ENCODE data around the gene FMO2.

The FMO2 gene

DNA sequence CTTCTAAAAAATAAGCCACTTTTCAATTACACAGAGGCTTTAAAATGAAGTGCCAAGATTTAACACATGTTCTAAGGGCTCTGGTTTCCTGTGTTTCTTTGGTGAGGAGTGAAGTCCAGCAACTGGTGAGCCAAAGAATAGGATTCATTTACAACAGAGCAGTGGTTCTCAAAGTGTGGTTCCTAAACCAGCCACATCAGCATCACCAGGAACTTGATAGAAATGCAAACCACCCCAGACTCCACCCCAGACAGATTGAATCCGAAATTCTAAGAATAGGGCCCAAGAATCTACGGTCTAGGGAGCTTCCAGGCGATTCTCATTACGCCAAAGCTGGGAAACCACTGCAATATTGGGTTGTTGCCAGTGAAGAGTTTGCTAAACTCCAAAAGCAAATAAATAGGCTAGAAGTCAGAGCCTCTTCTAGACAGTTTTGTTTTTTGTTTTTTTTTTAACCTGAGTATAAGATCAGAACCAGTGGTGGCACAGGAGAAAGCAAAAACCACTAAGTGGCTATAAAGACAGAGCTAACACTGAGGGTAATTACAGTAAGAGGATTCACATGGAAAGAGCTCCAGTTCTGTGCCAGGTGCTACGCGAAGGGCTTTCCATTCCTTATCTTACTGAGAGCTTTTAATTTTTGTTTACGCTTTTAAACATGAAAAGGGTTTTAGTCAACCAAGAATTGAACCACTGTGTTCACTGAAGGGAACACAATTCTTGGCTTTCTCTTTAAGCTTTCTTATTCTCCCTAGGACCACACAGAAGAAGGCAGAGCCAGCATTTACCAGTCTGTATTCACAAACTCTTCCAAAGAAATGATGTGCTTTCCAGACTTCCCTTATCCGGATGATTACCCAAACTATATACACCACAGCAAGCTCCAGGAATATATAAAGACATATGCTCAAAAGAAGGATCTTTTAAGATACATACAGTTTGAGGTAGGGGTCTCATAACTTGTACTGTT lies 42.4 kb upstream of the FMO2 start:
- no peak for TF ChIP-seq ZFX (IDR thresholded peaks at IDR 0.05)
- TF ChIP-seq, protein P1, sequence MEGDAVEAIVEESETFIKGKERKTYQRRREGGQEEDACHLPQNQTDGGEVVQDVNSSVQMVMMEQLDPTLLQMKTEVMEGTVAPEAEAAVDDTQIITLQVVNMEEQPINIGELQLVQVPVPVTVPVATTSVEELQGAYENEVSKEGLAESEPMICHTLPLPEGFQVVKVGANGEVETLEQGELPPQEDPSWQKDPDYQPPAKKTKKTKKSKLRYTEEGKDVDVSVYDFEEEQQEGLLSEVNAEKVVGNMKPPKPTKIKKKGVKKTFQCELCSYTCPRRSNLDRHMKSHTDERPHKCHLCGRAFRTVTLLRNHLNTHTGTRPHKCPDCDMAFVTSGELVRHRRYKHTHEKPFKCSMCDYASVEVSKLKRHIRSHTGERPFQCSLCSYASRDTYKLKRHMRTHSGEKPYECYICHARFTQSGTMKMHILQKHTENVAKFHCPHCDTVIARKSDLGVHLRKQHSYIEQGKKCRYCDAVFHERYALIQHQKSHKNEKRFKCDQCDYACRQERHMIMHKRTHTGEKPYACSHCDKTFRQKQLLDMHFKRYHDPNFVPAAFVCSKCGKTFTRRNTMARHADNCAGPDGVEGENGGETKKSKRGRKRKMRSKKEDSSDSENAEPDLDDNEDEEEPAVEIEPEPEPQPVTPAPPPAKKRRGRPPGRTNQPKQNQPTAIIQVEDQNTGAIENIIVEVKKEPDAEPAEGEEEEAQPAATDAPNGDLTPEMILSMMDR (conservative IDR thresholded peaks at IDR 0.05): no peak
- peak overlapping the region; percentile 52; the same call in 1 of the 2 replicates for H3K27ac ChIP-seq

DNA sequence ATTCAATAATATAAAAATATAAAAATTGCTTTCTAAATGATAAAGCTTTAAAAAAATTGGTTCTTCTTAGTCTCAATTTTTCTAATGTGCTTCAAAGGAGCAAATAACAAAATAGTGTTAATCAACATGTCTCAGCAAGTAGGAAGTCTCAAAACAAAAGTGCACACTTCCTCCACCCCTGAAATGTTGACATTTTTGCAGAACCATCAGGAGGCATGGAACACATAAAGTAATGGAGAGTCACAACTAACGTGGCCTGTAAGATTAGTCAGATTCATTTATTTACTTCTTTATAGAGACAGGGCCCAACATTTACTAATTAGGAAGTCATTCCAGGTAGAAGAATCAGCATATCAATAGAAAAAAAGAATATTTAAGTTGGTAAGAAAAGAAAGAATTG lies 34.9 kb upstream of the FMO2 start:
- no peak overlapping the region for H3K27ac ChIP-seq
- no peak for TF ChIP-seq ZFX (IDR thresholded peaks at IDR 0.05)
- TF ChIP-seq, protein P1 (conservative IDR thresholded peaks at IDR 0.05): no peak

DNA sequence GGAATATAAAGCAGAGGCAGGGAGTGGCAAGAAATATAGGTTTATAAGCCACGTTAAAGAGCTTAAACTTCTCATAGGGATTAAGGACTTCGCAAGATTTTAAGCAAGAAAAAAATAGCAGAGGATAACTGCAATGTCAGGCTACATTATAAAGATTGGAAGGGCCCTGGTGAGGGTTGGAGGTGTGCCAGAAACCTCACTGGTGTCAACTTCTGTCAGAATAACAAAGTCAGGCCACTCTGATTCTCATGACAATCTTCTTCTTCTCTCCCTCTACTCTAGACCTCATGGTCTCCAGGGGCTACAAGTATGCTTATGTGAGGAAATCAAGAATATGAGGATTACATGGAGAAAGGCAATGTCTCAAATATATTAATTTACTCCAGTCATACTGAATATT lies 32.6 kb upstream of the FMO2 start:
- TF ChIP-seq, protein P1 (conservative IDR thresholded peaks at IDR 0.05): no peak
- TF ChIP-seq ZFX (IDR thresholded peaks at IDR 0.05): no peak
- H3K27ac ChIP-seq: no peak overlapping the region

DNA sequence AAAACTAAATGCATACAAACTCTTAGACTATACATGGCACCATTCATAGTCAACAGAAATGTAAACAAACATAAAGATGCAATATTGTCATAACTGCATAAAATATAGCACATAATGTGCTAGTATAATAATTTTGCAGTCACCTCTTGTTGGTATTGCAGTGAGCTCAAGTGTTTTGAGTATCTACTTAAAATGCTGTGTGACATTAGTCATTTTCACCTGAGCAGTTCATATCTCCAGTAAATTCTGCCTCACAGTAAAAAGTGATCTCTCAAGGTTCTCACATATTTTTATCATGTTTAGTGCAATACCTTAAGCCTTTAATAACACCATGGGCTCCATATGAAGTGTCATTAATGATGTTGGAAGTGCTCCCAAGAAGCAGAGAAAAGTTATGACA lies 29.6 kb upstream of the FMO2 start:
- TF ChIP-seq ZFX (IDR thresholded peaks at IDR 0.05): no peak
- TF ChIP-seq, protein P1 (conservative IDR thresholded peaks at IDR 0.05): no peak
- H3K27ac ChIP-seq: no peak overlapping the region

DNA sequence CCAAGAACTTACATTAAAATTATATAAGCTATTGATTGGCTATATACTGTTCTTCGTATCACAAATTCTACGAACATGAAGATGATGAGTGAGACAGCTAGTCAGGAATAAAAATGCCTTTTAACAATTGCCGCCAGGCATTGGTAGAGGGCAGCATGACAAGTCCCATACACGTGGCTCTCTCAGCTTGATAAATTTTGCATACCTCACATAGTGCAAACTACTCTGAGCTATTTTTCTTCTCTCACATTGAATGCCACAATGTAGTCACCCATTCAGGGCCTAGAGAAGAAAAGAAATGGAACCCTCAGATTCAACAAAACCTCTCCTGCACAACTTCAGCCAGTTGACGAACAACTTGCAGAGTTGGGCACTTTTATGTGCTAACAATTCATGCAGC lies 27.0 kb upstream of the FMO2 start:
- TF ChIP-seq ZFX (IDR thresholded peaks at IDR 0.05): no peak
- TF ChIP-seq, protein P1 (conservative IDR thresholded peaks at IDR 0.05): no peak
- no peak overlapping the region for H3K27ac ChIP-seq

DNA sequence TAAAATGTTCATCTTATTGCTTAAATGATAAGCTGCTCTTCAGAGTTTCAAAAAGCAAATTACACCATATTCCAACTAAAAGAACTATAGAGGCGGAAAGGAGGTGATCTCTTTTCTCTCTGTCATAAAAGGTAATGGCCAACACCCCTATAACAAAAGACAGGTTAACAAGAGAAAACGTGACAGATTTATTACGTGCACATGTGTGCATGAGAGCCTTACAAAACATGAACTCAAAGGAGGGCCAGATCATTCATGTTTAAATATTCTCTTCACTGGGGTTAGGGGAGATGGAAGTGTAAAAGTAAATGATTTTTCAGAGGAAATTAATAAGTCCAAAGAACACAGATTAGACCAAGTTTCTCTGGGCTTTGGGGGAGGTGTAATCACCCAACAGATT lies 26.5 kb upstream of the FMO2 start:
- H3K27ac ChIP-seq: no peak overlapping the region
- TF ChIP-seq, protein P1 (conservative IDR thresholded peaks at IDR 0.05): no peak
- TF ChIP-seq ZFX (IDR thresholded peaks at IDR 0.05): no peak

DNA sequence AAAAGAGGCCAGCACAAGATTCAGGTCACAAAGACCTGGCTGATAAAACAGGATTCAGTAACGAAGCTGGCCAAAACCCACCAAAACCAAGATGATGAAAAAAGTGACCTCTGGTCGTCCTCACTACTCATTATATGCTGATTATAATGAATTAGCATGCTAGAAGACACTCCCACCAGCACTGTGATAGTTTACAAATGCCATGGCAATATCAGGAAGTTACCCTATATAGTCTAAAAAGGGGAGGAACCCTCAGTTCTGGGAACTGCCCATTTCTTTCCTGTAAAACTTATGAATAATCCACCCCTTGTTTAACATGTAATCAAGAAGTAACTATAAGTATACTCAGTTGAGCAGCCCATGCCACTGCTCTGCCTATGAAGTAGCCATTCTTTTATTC lies 26.0 kb upstream of the FMO2 start:
- TF ChIP-seq, protein P1 (conservative IDR thresholded peaks at IDR 0.05): no peak
- no peak for TF ChIP-seq ZFX (IDR thresholded peaks at IDR 0.05)
- H3K27ac ChIP-seq: no peak overlapping the region
